ENCODE data around the gene CNN2. TPM values are rescaled to one million over a fixed set of nuclear protein-coding genes. Genes with fewer than 3 reads are reported as not detected.

Gene CNN2
- 70.3 to 98.3 TPM (median 87.8 TPM) in 5 replicates for total RNA-seq (2022; extraction: Qiagen RNA extraction)

DNA sequence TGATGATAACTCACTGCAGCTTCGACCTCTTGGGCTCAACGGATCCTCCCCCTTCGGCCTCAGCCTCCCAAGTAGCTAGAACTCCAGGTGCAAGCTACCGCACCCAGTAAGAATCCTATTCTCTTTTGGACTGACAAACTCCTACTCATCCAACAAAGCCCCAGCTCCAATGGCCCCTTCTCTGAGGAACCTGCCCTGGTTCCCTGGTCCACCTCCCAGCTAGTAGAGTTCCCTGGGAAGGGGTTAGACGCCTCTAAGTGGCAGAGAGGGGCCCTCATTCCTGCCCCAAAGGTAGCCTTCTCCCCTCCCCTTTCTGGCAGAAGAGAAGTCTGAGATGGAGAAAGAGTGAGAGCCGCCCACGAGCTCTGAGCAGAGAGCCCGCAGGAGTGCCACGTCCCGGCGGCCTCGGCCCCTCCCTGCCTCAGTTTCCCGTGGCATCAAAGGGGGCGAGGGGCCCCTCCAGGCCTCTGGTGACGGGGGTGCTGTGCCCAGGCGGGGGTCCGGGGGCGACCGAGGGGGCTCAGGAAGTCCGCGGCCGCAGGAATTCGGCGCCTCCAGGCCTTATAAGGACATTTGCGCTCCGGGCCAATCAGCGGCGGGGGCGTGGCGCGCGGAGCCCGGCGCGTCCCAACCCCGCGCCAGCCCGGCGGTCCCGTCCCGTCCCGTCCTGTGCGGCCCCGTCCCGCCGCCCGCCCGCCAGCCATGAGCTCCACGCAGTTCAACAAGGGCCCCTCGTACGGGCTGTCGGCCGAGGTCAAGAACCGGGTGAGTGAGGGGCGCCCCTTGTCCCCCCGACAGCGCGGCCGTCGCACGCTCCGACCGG lies at the start of gene CNN2:
Gene CNN2 (plus strand): TSS at position 649 of the 823 bp plus-strand sequence. CDS start 54 bp downstream, at position 703.

GRCh38 chr19:984165-984967 lies 42.0 kb upstream of the CNN2 start, which contains the start of gene WDR18:
Gene WDR18, plus strand, starts transcription at chr19:984345. Its CDS starts 9 bp downstream, at chr19:984354.

DNA sequence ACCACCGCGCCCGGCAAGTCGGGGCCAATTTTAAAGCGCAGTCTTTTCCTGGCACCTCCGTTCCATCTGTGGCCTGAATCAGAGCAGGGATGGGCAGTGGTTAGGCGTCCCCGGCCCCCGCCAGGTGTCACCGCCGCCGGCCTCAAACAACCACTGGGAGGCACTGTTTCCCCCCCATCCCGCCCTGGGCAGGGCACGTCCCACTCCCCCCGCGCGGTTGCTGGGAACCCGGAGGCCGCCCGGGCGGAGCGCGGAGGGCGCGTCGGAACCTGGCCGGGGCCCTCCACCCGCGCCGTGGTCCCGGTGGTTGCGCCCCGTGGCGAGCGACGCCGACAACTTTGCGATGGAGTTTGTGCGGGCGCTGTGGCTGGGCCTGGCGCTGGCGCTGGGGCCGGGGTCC lies 26.3 kb upstream of the CNN2 start, which contains the start of gene GRIN3B:
Gene GRIN3B (plus strand): TSS at position 325 of the 400 bp plus-strand sequence. CDS start 19 bp downstream, at position 344.

GRCh38 chr19:1020868-1021425 lies 5.5 kb upstream of the CNN2 start, which contains the start of gene TMEM259:
Gene TMEM259, minus strand, starts transcription at chr19:1021123. Its CDS starts 127 bp downstream, at chr19:1020996.

GRCh38 chr19:1039646-1040475 lies 13.5 kb downstream of the CNN2 start, which contains the start of gene ABCA7:
Gene ABCA7, plus strand, starts transcription at chr19:1040107. Its CDS starts 1,255 bp downstream, at chr19:1041362.

GRCh38 chr19:1066748-1067340 lies 40.4 kb downstream of the CNN2 start, which contains the start of gene ARHGAP45:
Gene ARHGAP45, plus strand, starts transcription at chr19:1067167. Its CDS starts 239 bp downstream, at chr19:1067406.

Other genes starting within 250 kb of the CNN2 start
- 195 to 244 TPM (median 206 TPM) in 5 replicates for gene PTBP1, start 229.2 kb upstream of the CNN2 start, total RNA-seq (2022; extraction: Qiagen RNA extraction)
- gene PLPPR3, start 204.7 kb upstream of the CNN2 start, total RNA-seq (2022; extraction: Qiagen RNA extraction), result 2.5 to 5.6 TPM (median 3.7 TPM) in 5 replicates
- gene AZU1, start 198.8 kb upstream of the CNN2 start, total RNA-seq (2022; extraction: Qiagen RNA extraction), result 0.14 to 0.56 TPM (median 0.23 TPM) in 5 replicates
- 0.14 to 0.46 TPM (median 0.43 TPM) in 5 replicates for gene PRTN3, start 185.6 kb upstream of the CNN2 start, total RNA-seq (2022; extraction: Qiagen RNA extraction)
- gene ELANE, start 174.3 kb upstream of the CNN2 start, total RNA-seq (2022; extraction: Qiagen RNA extraction), result 0.09 to 0.46 TPM (median 0.20 TPM) in 5 replicates
- 8.2 to 22.5 TPM (median 20.7 TPM) in 5 replicates for gene CFD, start 166.9 kb upstream of the CNN2 start, total RNA-seq (2022; extraction: Qiagen RNA extraction)
- gene MED16, start 133.4 kb upstream of the CNN2 start, total RNA-seq (2022; extraction: Qiagen RNA extraction), result 13.1 to 25.9 TPM (median 23.8 TPM) in 5 replicates
- not detected in 5 replicates for gene RNU6-9, start 133.1 kb upstream of the CNN2 start, total RNA-seq (2022; extraction: Qiagen RNA extraction)
- gene R3HDM4, start 113.4 kb upstream of the CNN2 start, total RNA-seq (2022; extraction: Qiagen RNA extraction), result 30.7 to 39.0 TPM (median 37.7 TPM) in 5 replicates
- gene KISS1R, start 109.3 kb upstream of the CNN2 start, total RNA-seq (2022; extraction: Qiagen RNA extraction), result 0.18 to 0.53 TPM (median 0.47 TPM) in 5 replicates
- gene ARID3A, start 100.6 kb upstream of the CNN2 start, total RNA-seq (2022; extraction: Qiagen RNA extraction), result 4.5 to 5.5 TPM (median 4.9 TPM) in 5 replicates
- gene WDR18, start 42.3 kb upstream of the CNN2 start, total RNA-seq (2022; extraction: Qiagen RNA extraction), result 41.9 to 70.4 TPM (median 66.9 TPM) in 5 replicates
- 1.6 to 3.6 TPM (median 2.4 TPM) in 5 replicates for gene GRIN3B, start 26.2 kb upstream of the CNN2 start, total RNA-seq (2022; extraction: Qiagen RNA extraction)
- gene TMEM259, start 5.5 kb upstream of the CNN2 start, total RNA-seq (2022; extraction: Qiagen RNA extraction), result 88.1 to 125 TPM (median 119 TPM) in 5 replicates
- not detected in 5 replicates for gene RNU6-2, start 5.1 kb upstream of the CNN2 start, total RNA-seq (2022; extraction: Qiagen RNA extraction)
- 12.7 to 19.5 TPM (median 15.0 TPM) in 5 replicates for gene ABCA7, start 13.5 kb downstream of the CNN2 start, total RNA-seq (2022; extraction: Qiagen RNA extraction)
- gene ARHGAP45, start 40.6 kb downstream of the CNN2 start, total RNA-seq (2022; extraction: Qiagen RNA extraction), result 3.2 to 4.9 TPM (median 4.7 TPM) in 5 replicates
- gene POLR2E, start 68.8 kb downstream of the CNN2 start, total RNA-seq (2022; extraction: Qiagen RNA extraction), result 189 to 252 TPM (median 230 TPM) in 5 replicates
- gene GPX4, start 77.4 kb downstream of the CNN2 start, total RNA-seq (2022; extraction: Qiagen RNA extraction), result 385 to 499 TPM (median 481 TPM) in 5 replicates
- gene SBNO2, start 147.7 kb downstream of the CNN2 start, total RNA-seq (2022; extraction: Qiagen RNA extraction), result 28.6 to 34.8 TPM (median 32.0 TPM) in 5 replicates
- 34.1 to 37.9 TPM (median 35.8 TPM) in 5 replicates for gene STK11, start 179.2 kb downstream of the CNN2 start, total RNA-seq (2022; extraction: Qiagen RNA extraction)
- gene CBARP, start 211.4 kb downstream of the CNN2 start, total RNA-seq (2022; extraction: Qiagen RNA extraction), result 2.9 to 4.1 TPM (median 4.0 TPM) in 5 replicates
- gene ATP5F1D, start 215.1 kb downstream of the CNN2 start, total RNA-seq (2022; extraction: Qiagen RNA extraction), result 73.6 to 182 TPM (median 168 TPM) in 5 replicates
- gene MIDN, start 222.0 kb downstream of the CNN2 start, total RNA-seq (2022; extraction: Qiagen RNA extraction), result 48.0 to 55.8 TPM (median 51.1 TPM) in 5 replicates
- gene CIRBP, start 242.7 kb downstream of the CNN2 start, total RNA-seq (2022; extraction: Qiagen RNA extraction), result 90.9 to 225 TPM (median 100 TPM) in 5 replicates
- gene FAM174C, start 248.9 kb downstream of the CNN2 start, total RNA-seq (2022; extraction: Qiagen RNA extraction), result 44.2 to 95.1 TPM (median 77.5 TPM) in 5 replicates

Measured in A549 treated with Hydrocortisone at 1 μM for 4 hours (cell line).